ENCODE measurements around the gene PSME3IP1. TPM values are rescaled to one million over a fixed set of nuclear protein-coding genes. Genes with fewer than 3 reads are reported as not detected.
A peak's percentile ranks its signal among the peaks of the same experiment; 100 is the strongest.

The PSME3IP1 gene, protein sequence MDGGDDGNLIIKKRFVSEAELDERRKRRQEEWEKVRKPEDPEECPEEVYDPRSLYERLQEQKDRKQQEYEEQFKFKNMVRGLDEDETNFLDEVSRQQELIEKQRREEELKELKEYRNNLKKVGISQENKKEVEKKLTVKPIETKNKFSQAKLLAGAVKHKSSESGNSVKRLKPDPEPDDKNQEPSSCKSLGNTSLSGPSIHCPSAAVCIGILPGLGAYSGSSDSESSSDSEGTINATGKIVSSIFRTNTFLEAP
- 36.5 TPM for total RNA-seq

DNA sequence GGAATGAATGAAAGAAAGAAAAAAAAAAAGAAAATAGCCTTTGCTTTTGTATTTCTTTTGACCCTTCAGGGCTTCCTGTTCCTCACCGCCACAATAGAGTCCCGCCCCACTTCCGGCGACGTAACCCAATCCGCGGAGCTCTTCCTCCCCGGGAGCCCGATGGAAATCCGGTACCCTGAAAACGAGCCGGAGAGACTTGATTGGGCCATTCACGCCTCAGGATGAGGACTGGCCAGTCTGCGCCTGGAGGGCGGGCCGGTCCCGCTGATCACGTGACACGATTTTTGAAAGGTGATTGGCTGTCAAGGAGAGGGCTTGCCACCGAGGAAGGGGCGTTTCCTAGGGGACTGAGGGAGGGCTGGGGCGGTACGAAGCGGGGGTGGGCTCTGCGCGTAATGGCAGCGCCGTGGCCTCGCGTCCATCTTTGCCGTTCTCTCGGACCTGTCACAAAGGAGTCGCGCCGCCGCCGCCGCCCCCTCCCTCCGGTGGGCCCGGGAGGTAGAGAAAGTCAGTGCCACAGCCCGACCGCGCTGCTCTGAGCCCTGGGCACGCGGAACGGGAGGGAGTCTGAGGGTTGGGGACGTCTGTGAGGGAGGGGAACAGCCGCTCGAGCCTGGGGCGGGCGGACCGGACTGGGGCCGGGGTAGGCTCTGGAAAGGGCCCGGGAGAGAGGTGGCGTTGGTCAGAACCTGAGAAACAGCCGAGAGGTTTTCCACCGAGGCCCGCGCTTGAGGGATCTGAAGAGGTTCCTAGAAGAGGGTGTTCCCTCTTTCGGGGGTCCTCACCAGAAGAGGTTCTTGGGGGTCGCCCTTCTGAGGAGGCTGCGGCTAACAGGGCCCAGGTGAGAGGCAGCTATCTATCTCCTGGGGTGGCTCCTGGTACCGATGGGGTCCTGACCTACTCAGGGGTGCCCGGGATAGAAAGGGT, at the start of gene PSME3IP1, which contains the start of gene RSPRY1:
TSS of gene PSME3IP1 (minus strand) at position 95 of the 927 bp plus-strand sequence. CDS start 12,185 bp downstream, outside the sequence.
TSS of gene RSPRY1 (plus strand) at position 385 of the 927 bp plus-strand sequence. CDS start 18,330 bp downstream, outside the sequence.
- Histone ChIP-seq H3K4me3 (ENCODE audit: low read length in 3 of 3) (peak within 1 kb of the TSS; percentile 92 to 93 (median 92)), H3K27me3 (ENCODE audit: control insufficient read depth in 3 of 3, insufficient read depth in 3 of 3, low read length in 3 of 3) (no peaks in the 10 kb centered on the region), H3K36me3 (ENCODE audit: control insufficient read depth in 3 of 3, insufficient read depth in 3 of 3, low read length in 3 of 3) (no peaks in the 10 kb centered on the region), H3K4me1 (ENCODE audit: control insufficient read depth in 3 of 3, insufficient read depth in 3 of 3, low read length in 3 of 3) (peaks cover 12 to 36% (median 23%) of the 10 kb centered on the region in 3 donors), H3K27ac (ENCODE audit: low read depth, low read length) (peak within 1 kb of the TSS; percentile 94), H3K9me3 (ENCODE audit: control insufficient read depth in 3 of 3, low read length in 3 of 3) (no peaks in the 10 kb centered on the region), H3K9ac (ENCODE audit: low read depth in 1 of 3, low read length in 3 of 3) (peak within 1 kb of the TSS; percentile 94 to 97 (median 96))

DNA sequence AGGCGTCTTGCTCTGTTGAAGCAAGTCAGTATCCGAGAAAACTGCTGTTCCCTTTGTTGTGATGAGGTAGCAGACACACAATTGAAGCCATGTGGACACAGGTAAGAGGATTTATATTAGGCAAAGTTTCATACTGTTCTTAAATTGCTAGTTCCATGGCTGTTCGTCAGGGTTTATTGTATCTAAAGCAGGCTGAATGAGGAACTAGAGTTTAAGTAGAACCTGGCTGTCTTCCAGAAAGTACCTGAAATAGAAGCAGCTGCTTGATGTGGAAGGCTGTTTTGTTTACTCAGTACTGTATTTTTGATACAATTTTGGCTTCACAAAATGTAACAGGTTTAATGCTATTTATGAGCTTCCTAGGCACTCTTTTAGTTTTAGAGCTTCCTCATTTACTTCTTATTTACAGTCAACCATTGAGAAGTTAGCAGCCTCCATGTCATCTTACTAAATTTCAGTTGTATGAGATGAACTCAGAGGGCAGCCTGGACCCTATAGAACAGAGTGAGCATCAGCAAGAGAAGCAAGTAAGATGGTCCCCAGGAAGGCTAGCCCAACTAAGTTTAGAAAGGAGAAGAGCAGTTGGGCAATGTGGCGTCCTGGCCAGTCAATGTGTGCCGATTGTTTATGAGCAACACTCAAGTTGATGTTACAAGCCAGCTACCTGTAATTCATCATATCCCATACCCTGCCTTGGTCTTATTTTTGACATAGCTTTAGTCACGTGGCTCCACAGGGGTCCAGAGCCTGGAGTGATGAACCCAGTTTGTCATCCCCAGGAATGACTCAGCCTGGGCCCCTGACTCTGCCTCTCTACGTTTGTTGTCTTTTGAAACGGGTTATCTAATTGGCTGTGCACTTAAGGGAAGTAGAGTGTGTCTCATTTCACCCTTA, 49.5 kb upstream of the PSME3IP1 start:
- no peak overlapping the region for H3K4me3 ChIP-seq (ENCODE audit: low read length in 3 of 3)
- no peaks in the 10 kb centered on the region for H3K9me3 ChIP-seq (ENCODE audit: control insufficient read depth in 3 of 3, low read length in 3 of 3)
- H3K27me3 ChIP-seq (ENCODE audit: control insufficient read depth in 3 of 3, insufficient read depth in 3 of 3, low read length in 3 of 3): no peaks in the 10 kb centered on the region
- peaks cover 0 to 7% (median 0%) of the 10 kb centered on the region in 3 donors for H3K4me1 ChIP-seq (ENCODE audit: control insufficient read depth in 3 of 3, insufficient read depth in 3 of 3, low read length in 3 of 3)
- peaks cover 19 to 50% (median 40%) of the 10 kb centered on the region in 3 donors for H3K36me3 ChIP-seq (ENCODE audit: control insufficient read depth in 3 of 3, insufficient read depth in 3 of 3, low read length in 3 of 3)
- no peak overlapping the region for H3K9ac ChIP-seq (ENCODE audit: low read depth in 1 of 3, low read length in 3 of 3)
- H3K27ac ChIP-seq (ENCODE audit: low read depth, low read length): no peak overlapping the region

DNA sequence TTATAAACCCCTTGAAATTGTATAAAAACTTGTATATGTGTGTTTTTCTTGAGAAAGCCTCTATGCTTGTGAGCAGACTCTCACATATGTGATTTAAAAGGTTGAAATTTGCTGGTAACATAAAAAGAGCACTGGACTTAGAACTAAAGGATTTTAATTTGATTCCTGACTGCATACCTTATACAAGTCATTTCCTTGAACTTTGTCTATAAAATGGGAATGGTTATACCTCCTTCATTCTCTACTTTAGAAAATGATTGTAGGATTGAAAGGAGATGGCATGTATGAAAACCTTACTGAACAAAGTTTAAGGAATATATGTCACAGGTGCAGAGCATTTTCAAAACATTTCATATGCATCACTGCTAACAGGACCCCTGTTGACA, 48.9 kb upstream of the PSME3IP1 start:
- no peak overlapping the region for H3K4me3 ChIP-seq (ENCODE audit: low read length in 3 of 3)
- no peaks in the 10 kb centered on the region for H3K9me3 ChIP-seq (ENCODE audit: control insufficient read depth in 3 of 3, low read length in 3 of 3)
- no peak overlapping the region for H3K9ac ChIP-seq (ENCODE audit: low read depth in 1 of 3, low read length in 3 of 3)
- H3K27me3 ChIP-seq (ENCODE audit: control insufficient read depth in 3 of 3, insufficient read depth in 3 of 3, low read length in 3 of 3): no peaks in the 10 kb centered on the region
- H3K36me3 ChIP-seq (ENCODE audit: control insufficient read depth in 3 of 3, insufficient read depth in 3 of 3, low read length in 3 of 3): peaks cover 21 to 50% (median 42%) of the 10 kb centered on the region in 3 donors
- H3K27ac ChIP-seq (ENCODE audit: low read depth, low read length): no peak overlapping the region
- H3K4me1 ChIP-seq (ENCODE audit: control insufficient read depth in 3 of 3, insufficient read depth in 3 of 3, low read length in 3 of 3): peaks cover 0 to 7% (median 0%) of the 10 kb centered on the region in 3 donors

- Histone ChIP-seq H3K9me3 (ENCODE audit: control insufficient read depth in 3 of 3, low read length in 3 of 3) (no peaks in the 10 kb centered on the region), H3K36me3 (ENCODE audit: control insufficient read depth in 3 of 3, insufficient read depth in 3 of 3, low read length in 3 of 3) (peaks cover 20 to 50% (median 37%) of the 10 kb centered on the region in 3 donors), H3K27me3 (ENCODE audit: control insufficient read depth in 3 of 3, insufficient read depth in 3 of 3, low read length in 3 of 3) (no peaks in the 10 kb centered on the region), H3K4me1 (ENCODE audit: control insufficient read depth in 3 of 3, insufficient read depth in 3 of 3, low read length in 3 of 3) (peaks cover 0 to 7% (median 0%) of the 10 kb centered on the region in 3 donors), H3K27ac (ENCODE audit: low read depth, low read length) (no peak overlapping the region), H3K9ac (ENCODE audit: low read depth in 1 of 3, low read length in 3 of 3) (peak overlapping the region in 1 of 3 donors; percentile 52), H3K4me3 (ENCODE audit: low read length in 3 of 3) (no peak overlapping the region)
Observed at GRCh38 chr16:57233944-57234706, 48.3 kb upstream of the PSME3IP1 start.

DNA sequence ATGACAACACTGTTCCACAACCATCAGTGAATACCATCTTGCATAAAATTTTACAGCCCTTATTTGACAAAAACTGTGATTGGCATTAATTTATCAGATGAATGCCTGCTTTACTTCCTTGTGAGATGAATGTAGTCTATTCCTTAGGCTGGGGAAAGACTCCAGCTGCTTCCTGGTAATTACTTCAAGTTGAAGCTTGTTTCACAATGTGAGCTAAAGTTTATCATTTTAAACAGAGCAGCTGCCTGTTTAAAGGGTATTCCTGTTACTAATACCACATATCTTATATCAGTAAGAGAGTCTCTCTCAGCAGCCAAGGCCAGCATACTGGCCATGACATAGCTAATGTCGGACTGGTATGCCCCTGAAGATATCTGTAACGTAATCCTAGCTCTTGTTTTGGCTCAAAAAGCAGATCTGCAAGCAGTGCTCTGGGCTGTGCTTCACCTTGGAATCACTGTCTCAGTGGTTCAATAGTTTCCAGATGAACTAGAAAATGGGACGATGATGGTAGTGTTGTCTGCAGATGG, 46.0 kb upstream of the PSME3IP1 start:
- peaks cover 22 to 58% (median 44%) of the 10 kb centered on the region in 3 donors for H3K36me3 ChIP-seq (ENCODE audit: control insufficient read depth in 3 of 3, insufficient read depth in 3 of 3, low read length in 3 of 3)
- no peak overlapping the region for H3K9ac ChIP-seq (ENCODE audit: low read depth in 1 of 3, low read length in 3 of 3)
- H3K27ac ChIP-seq (ENCODE audit: low read depth, low read length): no peak overlapping the region
- H3K27me3 ChIP-seq (ENCODE audit: control insufficient read depth in 3 of 3, insufficient read depth in 3 of 3, low read length in 3 of 3): no peaks in the 10 kb centered on the region
- H3K9me3 ChIP-seq (ENCODE audit: control insufficient read depth in 3 of 3, low read length in 3 of 3): no peaks in the 10 kb centered on the region
- H3K4me1 ChIP-seq (ENCODE audit: control insufficient read depth in 3 of 3, insufficient read depth in 3 of 3, low read length in 3 of 3): peaks cover 0 to 7% (median 0%) of the 10 kb centered on the region in 3 donors
- H3K4me3 ChIP-seq (ENCODE audit: low read length in 3 of 3): no peak overlapping the region

- H3K4me3 ChIP-seq (ENCODE audit: low read length in 3 of 3): no peak overlapping the region
- H3K9ac ChIP-seq (ENCODE audit: low read depth in 1 of 3, low read length in 3 of 3): no peak overlapping the region
- H3K9me3 ChIP-seq (ENCODE audit: control insufficient read depth in 3 of 3, low read length in 3 of 3): no peaks in the 10 kb centered on the region
- H3K4me1 ChIP-seq (ENCODE audit: control insufficient read depth in 3 of 3, insufficient read depth in 3 of 3, low read length in 3 of 3): peaks cover 0 to 7% (median 0%) of the 10 kb centered on the region in 3 donors
- H3K36me3 ChIP-seq (ENCODE audit: control insufficient read depth in 3 of 3, insufficient read depth in 3 of 3, low read length in 3 of 3): peaks cover 21 to 57% (median 50%) of the 10 kb centered on the region in 3 donors
- no peak overlapping the region for H3K27ac ChIP-seq (ENCODE audit: low read depth, low read length)
- H3K27me3 ChIP-seq (ENCODE audit: control insufficient read depth in 3 of 3, insufficient read depth in 3 of 3, low read length in 3 of 3): no peaks in the 10 kb centered on the region
Observed at GRCh38 chr16:57229079-57229478, 43.2 kb upstream of the PSME3IP1 start.

GRCh38 chr16:57226701-57227621, 41.1 kb upstream of the PSME3IP1 start:
- Histone ChIP-seq H3K4me1 (ENCODE audit: control insufficient read depth in 3 of 3, insufficient read depth in 3 of 3, low read length in 3 of 3) (peaks cover 0 to 1% (median 0%) of the 10 kb centered on the region in 3 donors), H3K27me3 (ENCODE audit: control insufficient read depth in 3 of 3, insufficient read depth in 3 of 3, low read length in 3 of 3) (no peaks in the 10 kb centered on the region), H3K27ac (ENCODE audit: low read depth, low read length) (no peak overlapping the region), H3K9me3 (ENCODE audit: control insufficient read depth in 3 of 3, low read length in 3 of 3) (no peaks in the 10 kb centered on the region), H3K4me3 (ENCODE audit: low read length in 3 of 3) (no peak overlapping the region), H3K36me3 (ENCODE audit: control insufficient read depth in 3 of 3, insufficient read depth in 3 of 3, low read length in 3 of 3) (peaks cover 26 to 53% (median 49%) of the 10 kb centered on the region in 3 donors), H3K9ac (ENCODE audit: low read depth in 1 of 3, low read length in 3 of 3) (no peak overlapping the region)

GRCh38 chr16:57225978-57226377, 40.1 kb upstream of the PSME3IP1 start:
- no peak overlapping the region for H3K9ac ChIP-seq (ENCODE audit: low read depth in 1 of 3, low read length in 3 of 3)
- H3K27ac ChIP-seq (ENCODE audit: low read depth, low read length): no peak overlapping the region
- no peaks in the 10 kb centered on the region for H3K4me1 ChIP-seq (ENCODE audit: control insufficient read depth in 3 of 3, insufficient read depth in 3 of 3, low read length in 3 of 3)
- H3K9me3 ChIP-seq (ENCODE audit: control insufficient read depth in 3 of 3, low read length in 3 of 3): no peaks in the 10 kb centered on the region
- peaks cover 29 to 57% (median 47%) of the 10 kb centered on the region in 3 donors for H3K36me3 ChIP-seq (ENCODE audit: control insufficient read depth in 3 of 3, insufficient read depth in 3 of 3, low read length in 3 of 3)
- no peak overlapping the region for H3K4me3 ChIP-seq (ENCODE audit: low read length in 3 of 3)
- H3K27me3 ChIP-seq (ENCODE audit: control insufficient read depth in 3 of 3, insufficient read depth in 3 of 3, low read length in 3 of 3): no peaks in the 10 kb centered on the region
